Activated CD4-positive, alpha-beta T cell treated with anti-CD3 and anti-CD28 coated beads, Interleukin-10, Interleukin-2, amounts not matched to agents 100 ng/mL and 50 ng/mL, durations not matched to agents 16 hours and 8 hours (primary cell): ENCODE results near the gene PLA2G6.

Source experiments
- DNase-seq: peaks from one replicate; pipeline ENCODE4 v3.0.0-alpha.2; 2020

The PLA2G6 gene

DNA sequence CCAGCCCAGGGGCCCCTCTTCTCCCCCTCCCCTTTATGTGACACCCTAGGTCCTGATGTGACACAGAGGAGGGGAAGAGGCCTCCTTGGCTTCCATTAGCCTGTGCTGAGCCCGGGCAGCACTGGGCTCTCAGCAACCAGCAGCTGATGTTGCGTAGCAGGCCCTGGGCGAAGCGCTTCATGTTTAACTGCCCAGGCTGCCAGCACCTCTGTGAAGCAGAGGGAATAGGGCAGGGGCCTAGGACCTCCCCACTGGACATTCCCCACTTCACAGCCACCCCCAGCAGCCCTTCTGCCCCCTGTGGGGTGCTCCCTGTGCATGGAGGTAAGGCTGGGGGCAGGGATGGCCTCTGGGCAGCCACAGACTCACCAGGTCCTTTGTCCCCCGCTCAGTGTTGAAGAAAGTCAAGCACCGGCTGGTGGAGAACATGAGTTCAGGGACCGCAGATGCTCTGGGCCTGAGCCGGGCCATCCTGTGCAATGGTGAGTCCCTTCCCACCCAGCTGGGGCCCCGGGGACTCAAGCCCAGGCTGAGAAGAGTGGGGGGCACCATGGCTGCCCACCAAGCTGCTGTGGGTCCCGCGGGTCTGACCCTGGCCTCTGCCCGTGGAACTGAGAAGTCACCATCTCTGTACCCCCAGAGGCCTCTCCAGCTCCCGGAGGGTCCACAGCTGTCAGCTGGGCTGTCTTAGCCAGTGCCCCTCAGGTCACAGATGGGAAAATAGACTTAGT is 112.8 kb downstream of the PLA2G6 start:
- no peak for DNase-seq

DNA sequence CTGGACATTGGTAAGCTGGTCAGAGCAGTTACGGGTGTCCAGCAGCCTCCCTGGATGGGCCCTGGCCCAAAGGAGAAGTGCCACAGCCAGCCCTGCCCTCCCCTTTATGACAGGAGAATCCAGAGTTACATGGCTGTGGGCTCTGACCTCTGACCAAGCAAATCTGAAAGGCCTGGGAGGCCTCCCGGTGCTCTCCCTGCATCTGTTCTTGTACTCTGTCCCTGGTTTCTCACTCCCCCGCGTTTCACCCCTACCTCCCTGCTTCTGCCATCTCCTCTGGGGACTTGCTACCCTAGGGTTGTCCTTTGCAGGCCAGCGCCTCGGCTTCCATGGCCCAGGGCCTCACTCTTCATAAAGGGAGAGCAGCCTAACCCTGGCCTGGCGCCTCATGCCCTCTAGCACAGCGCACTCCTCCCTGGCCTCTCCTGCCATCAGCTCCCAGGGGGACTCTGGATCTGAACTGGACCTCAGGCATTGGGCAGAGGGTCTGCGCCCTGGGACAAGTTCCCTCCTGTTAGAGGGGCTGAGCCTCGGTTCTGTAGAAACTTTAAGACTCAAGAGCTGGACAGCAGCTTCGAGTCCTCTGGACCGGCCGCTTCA is 113.8 kb downstream of the PLA2G6 start:
- DNase-seq = no peak

DNA sequence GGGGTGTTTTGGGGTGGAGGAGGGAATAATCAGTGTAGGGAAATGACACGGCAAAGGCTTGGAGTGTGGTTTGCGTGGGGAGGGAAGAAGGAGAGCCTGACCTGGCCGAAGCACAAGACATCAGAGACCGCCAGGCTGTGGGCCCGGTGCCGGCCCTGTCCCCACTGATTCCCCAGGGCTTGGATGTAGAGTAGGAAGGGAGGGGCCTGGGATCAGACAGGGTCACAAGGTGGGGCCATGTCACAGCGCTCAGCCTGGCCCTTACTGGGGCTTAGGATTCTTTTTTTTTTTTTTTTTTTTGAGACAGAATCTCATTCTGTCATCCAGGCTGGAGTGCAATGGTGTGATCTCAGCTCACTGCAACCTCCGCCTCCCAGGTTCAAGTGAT is 114.6 kb downstream of the PLA2G6 start:
- no peak for DNase-seq

DNA sequence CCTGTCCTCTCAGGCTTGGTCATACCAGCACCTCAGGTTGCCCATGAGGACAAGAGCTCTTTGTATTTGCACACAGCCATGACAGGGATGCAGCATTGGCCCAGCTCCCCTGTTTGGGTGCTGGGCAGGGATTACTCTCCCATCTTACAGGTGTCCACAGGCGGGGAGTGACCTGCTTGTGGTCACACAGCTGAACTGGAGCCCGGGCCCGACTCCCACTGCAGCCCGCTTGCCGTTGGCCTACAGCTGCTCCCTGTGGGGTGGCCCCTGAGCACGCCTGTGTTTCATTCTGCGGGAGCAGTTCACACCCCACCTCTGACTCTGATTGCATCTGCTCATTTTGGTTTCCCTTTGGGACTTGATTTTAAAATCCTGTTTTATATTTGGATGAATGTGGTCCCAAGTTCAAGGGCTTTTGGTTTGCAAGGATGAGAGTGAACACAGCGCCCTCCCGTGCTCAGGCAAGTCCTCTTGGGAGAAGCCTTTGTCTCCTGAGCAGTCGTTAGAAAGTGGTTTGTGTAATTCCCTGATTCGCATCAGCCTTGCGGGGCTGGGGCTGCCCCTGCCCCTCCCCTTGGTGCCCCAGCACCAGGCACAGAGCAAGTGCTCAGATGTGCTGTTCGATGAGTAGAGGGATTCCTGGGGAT is 115.1 kb downstream of the PLA2G6 start:
- no peak for DNase-seq

DNA sequence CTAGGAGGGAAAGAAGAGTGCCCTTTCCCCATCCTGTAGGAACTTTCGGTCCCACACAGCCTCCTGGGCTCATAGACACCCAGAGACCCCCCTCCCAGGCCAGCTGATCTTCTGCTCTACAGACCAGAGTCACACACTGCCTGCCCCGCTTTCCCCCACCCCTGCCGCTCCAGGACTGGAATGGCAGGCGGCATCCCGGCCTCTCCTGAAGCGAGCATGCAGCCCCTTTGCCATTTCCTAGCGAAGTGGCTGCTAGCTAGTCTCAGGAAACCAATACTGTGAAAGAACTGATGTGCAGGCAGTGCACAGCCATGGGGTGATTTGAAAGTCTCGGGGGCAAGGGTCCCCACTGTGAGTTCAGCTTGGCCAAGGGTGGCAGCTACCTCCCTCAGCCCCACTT is 116.1 kb downstream of the PLA2G6 start:
- DNase-seq = no peak

DNA sequence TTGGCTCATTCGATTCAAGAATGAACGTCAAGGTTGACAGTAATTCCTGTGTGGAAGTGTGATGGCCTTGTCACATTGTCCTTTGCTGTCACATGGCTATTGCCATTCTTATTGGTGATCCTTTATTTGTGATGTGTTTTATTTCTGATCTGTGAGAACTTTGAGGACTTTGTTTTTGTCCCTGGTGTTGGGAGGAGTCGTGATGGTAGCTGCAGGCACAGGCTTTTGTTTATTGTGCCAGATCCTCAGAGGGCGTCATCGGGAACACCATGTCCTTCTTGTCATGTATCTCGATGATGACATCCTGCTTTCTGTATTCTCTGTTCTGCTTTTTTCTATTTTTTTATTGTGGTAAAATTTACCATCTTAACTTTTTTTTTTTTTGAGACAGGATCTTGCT is 118.8 kb downstream of the PLA2G6 start:
- DNase-seq = no peak
